CD14-positive monocyte (primary cell): ENCODE measurements around the gene GPR27. TPM values are rescaled to one million over a fixed set of nuclear protein-coding genes. Genes with fewer than 3 reads are reported as not detected.
A peak's percentile ranks its signal among the peaks of the same experiment; 100 is the strongest.

Experiments used
- DNase-seq, 3 donors: peaks; one replicate each; pipeline ENCODE4 v3.0.0-alpha.2; 2011 to 2022
- H2AFZ ChIP-seq: 2 replicates; pipeline ENCODE4 v1.6.0; 2012; ENCODE audit warnings: mild to moderate bottlenecking, low read depth, low read length, inconsistent platforms; ENCODE audit not compliant: insufficient read depth, poor library complexity, severe bottlenecking
- H3K27ac ChIP-seq, 2 donors: 1 replicate in 1 of 2; 2 replicates in 1 of 2; pipeline ENCODE4 v1.5.1; 2012 to 2013; ENCODE audit warnings: low read length in 2 of 2, control low read depth in 1 of 2, inconsistent platforms in 1 of 2, low read depth in 1 of 2, mild to moderate bottlenecking in 1 of 2
- H3K27me3 ChIP-seq, 2 donors: one replicate each; pipeline versions ENCODE4 v1.6.0 to v1.6.1; 2011 to 2013; ENCODE audit warnings: low read length in 2 of 2; ENCODE audit not compliant: control insufficient read depth in 2 of 2, insufficient read depth in 2 of 2
- H3K36me3 ChIP-seq, 2 donors: replicated peaks in 1 of 2; 1 replicate in 1 of 2; 2 replicates in 1 of 2; pipeline versions ENCODE4 v1.5.1 to v1.6.1; 2012 to 2013; ENCODE audit warnings: low read length in 2 of 2, control low read depth in 1 of 2, inconsistent platforms in 1 of 2, mild to moderate bottlenecking in 1 of 2; ENCODE audit not compliant: insufficient read depth in 2 of 2, control insufficient read depth in 1 of 2
- H3K4me1 ChIP-seq, 2 donors: 1 replicate in 1 of 2; 2 replicates in 1 of 2; pipeline versions ENCODE4 v1.5.1 to v1.6.1; 2012 to 2013; ENCODE audit warnings: low read length in 2 of 2, control low read depth in 1 of 2, inconsistent platforms in 1 of 2, mild to moderate bottlenecking in 1 of 2, moderate library complexity in 1 of 2; ENCODE audit not compliant: insufficient read depth in 2 of 2, control insufficient read depth in 1 of 2
- H3K4me2 ChIP-seq: replicated peaks from 2 replicates; pipeline ENCODE3; 2012; ENCODE audit warnings: low read length, moderate library complexity, mild to moderate bottlenecking; ENCODE audit not compliant: poor library complexity, severe bottlenecking; ENCODE audit errors: extremely low read depth
- H3K4me3 ChIP-seq, 3 experiments: fragments of 200-600 bp in 1 of 3; sonication (generic) in 1 of 3; replicated peaks in 1 of 3; 1 replicate in 2 of 3; 2 replicates in 1 of 3; pipeline ENCODE4 v1.5.1; 2011 to 2013; ENCODE audit warnings: low read length in 3 of 3, mild to moderate bottlenecking in 3 of 3, control low read depth in 2 of 3, low read depth in 2 of 3, inconsistent platforms in 1 of 3, moderate library complexity in 1 of 3
- H3K79me2 ChIP-seq: 2 replicates; pipeline ENCODE4 v1.6.0; 2012; ENCODE audit warnings: mild to moderate bottlenecking, control low read depth, inconsistent platforms, low read length, moderate library complexity; ENCODE audit not compliant: insufficient read depth
- H3K9ac ChIP-seq: 2 replicates; pipeline ENCODE4 v1.6.0; 2017; ENCODE audit warnings: low read length, mild to moderate bottlenecking; ENCODE audit not compliant: insufficient read depth, poor library complexity, severe bottlenecking
- H3K9me3 ChIP-seq, 2 donors: replicated peaks in 1 of 2; 1 replicate in 1 of 2; 2 replicates in 1 of 2; pipeline versions ENCODE4 v1.5.1 to v1.6.1; 2012 to 2013; ENCODE audit warnings: low read length in 2 of 2, control low read depth in 1 of 2; ENCODE audit not compliant: control insufficient read depth in 1 of 2, insufficient read depth in 1 of 2
- H4K20me1 ChIP-seq: 2 replicates; pipeline ENCODE4 v1.6.0; 2012; ENCODE audit warnings: mild to moderate bottlenecking, low read length, control low read depth, moderate library complexity; ENCODE audit not compliant: insufficient read depth
- H3K27ac Mint-ChIP-seq, 7 donors: one replicate each; pipeline ENCODE4 v1.8.0; 2020; ENCODE audit warnings: mild to moderate bottlenecking in 7 of 7, mixed read lengths in 7 of 7, moderate library complexity in 6 of 7, inconsistent platforms in 2 of 7
- H3K27me3 Mint-ChIP-seq, 3 donors: one replicate each; pipeline ENCODE4 v1.8.0; 2021 to 2022; ENCODE audit warnings: low read depth in 3 of 3, mild to moderate bottlenecking in 3 of 3, mixed read lengths in 3 of 3, moderate library complexity in 3 of 3, inconsistent platforms in 1 of 3
- H3K36me3 Mint-ChIP-seq, 2 donors: one replicate each; pipeline ENCODE4 v1.8.0; 2020; ENCODE audit warnings: mixed read lengths in 2 of 2, inconsistent platforms in 1 of 2, mild to moderate bottlenecking in 1 of 2
- H3K4me1 Mint-ChIP-seq: one replicate; pipeline ENCODE4 v1.8.0; 2020; ENCODE audit warnings: mild to moderate bottlenecking, mixed read lengths
- H3K4me3 Mint-ChIP-seq, 2 donors: one replicate each; pipeline ENCODE4 v1.8.0; 2020; ENCODE audit warnings: mild to moderate bottlenecking in 2 of 2, mixed read lengths in 2 of 2, moderate library complexity in 1 of 2
- H3K9me3 Mint-ChIP-seq, 7 donors: one replicate each; pipeline ENCODE4 v1.8.0; 2020 to 2022; ENCODE audit warnings: mixed read lengths in 7 of 7, mild to moderate bottlenecking in 6 of 7, moderate library complexity in 6 of 7, inconsistent platforms in 2 of 7
- CTCF ChIP-seq: fragments of 200-600 bp; IDR thresholded peaks from one replicate; pipeline ENCODE4 v1.8.0; 2022; ENCODE audit warnings: antibody characterized with exemption, mild to moderate bottlenecking
- WGBS: methylation state at CpG from one replicate; pipeline ENCODE4 v1.1.5; 2013; ENCODE audit warnings: missing lambda C conversion rate; ENCODE audit not compliant: insufficient coverage; 5-methylcytosine and 5-hydroxymethylcytosine counted together
- intact Hi-C, 2 donors: fragments of 100-400 bp; cut with micrococcal nuclease; formaldehyde crosslinking; loops; one replicate each; pipeline versions ENCODE4 v1.15.0 to v1.15.1; 2023
- polyA plus RNA-seq, 3 donors: library from polyadenylated mRNA; depleted of rRNA in 1 of 3; unstranded in 2 of 3; stranded (reverse) in 1 of 3; fragments of 300-500 nt in 2 of 3; fragments of >200 nt in 1 of 3; fragmentation: Illumina TruSeq in 2 of 3; gene quantifications; 1 replicate in 2 of 3; 2 replicates in 1 of 3; pipeline ENCODE4 v1.2.3, GENCODE V29; 2012 to 2021

The GPR27 gene
- polyA plus RNA-seq, 3 donors = 5.7 to 19.6 (median 6.6) TPM

DNA sequence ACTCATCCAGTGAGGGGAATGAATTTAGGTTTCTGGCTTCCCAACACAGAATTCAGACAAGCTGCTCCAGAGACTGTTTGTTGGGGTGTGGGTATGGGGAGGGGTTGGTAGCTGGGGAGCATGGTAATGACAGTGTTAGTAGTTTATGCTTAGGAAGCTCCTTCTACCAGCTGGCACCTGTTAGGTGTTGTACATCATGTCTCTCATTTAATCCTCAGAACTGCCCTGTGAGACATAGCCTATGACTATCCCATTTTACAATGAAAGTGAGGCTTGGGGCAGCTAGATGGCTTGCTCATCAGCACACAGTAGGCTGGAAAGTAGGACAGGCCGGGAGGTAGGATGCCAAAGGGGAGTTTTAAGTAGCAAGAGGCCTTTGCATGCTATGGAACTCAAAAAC is 31.0 kb upstream of the GPR27 start:
- no CpG with 5 or more reads among the region's 1 CpG for WGBS
- Histone ChIP-seq H3K36me3 (peaks cover 0 to under 1% of the 10 kb centered on the region in 2 donors), H3K27ac (peak overlapping the region in 1 of 2 donors; percentile 86), H3K4me1 (peaks cover 51 to 76% of the 10 kb centered on the region in 2 donors), H3K27me3 (no peaks in the 10 kb centered on the region), H2AFZ (no peak overlapping the region), H3K79me2 (peaks cover 87% of the 10 kb centered on the region), H3K9ac (no peak overlapping the region), H3K4me2 (peak overlapping the region; percentile 98), H3K4me3 (peak overlapping the region in 2 of 3 experiments; percentile 2 to 97), H3K9me3 (no peaks in the 10 kb centered on the region), H4K20me1 (peaks cover 39% of the 10 kb centered on the region)
- intact Hi-C loops = loop anchor here in 1 of 2 donors (10.0 kb wide), 1 partner anchor 1122 kb away; the partner anchor contains the start of gene SHQ1
- peak overlapping the region in 1 of 2 donors; percentile 20 for H3K4me3 Mint-ChIP-seq
- peak overlapping the region; percentile 91 to 100 (median 97) for H3K27ac Mint-ChIP-seq
- peaks cover 0 to 4% (median 0%) of the 10 kb centered on the region in 7 donors for H3K9me3 Mint-ChIP-seq
- H3K4me1 Mint-ChIP-seq = peaks cover 77% of the 10 kb centered on the region
- H3K36me3 Mint-ChIP-seq = peaks cover 23 to 30% of the 10 kb centered on the region in 2 donors
- peak in 1 of 3 donors; percentile 18 for DNase-seq
- peaks cover 1 to 4% (median 2%) of the 10 kb centered on the region in 3 donors for H3K27me3 Mint-ChIP-seq
- TF ChIP-seq CTCF = no peak

DNA sequence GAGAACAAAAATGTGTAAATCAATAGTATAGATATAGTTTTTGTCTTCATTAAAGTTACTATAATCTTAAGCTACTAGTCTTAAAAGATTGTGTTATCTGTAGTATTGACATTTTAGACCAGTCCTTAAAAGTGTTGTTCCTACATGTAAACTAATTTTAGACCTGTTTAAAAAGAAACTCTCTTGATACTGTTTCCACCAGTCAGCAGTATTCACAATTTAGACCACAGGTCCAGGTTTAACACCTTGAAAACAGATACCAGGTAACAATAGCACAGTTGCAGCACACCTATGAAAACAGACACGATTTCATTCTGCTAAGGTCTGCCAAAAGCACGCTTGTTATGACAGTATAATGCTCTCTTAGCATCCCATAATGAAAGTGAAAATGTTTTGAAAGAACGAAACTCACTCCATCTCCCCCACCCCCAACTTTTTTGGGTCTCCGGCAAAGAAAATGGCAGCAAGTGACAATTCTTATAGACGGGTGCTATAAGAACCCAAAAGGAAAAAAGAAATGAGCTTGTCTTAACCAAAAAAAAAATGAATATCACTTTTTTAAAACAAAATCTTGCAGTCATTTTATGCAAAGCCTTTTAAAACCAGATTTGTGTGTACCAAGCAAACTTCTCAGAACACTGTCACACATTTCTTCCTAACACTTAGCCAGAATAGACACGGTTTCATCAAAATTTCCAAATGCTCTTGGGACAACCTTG is 30.0 kb upstream of the GPR27 start:
- Histone ChIP-seq H3K36me3 (no peaks in the 10 kb centered on the region), H3K27ac (peak overlapping the region in 1 of 2 donors; percentile 86), H3K4me3 (peak overlapping the region; percentile 59 to 97 (median 94)), H3K79me2 (peaks cover 84% of the 10 kb centered on the region), H3K9ac (peak overlapping the region; percentile 92), H3K4me2 (peak overlapping the region; percentile 98), H3K9me3 (no peaks in the 10 kb centered on the region), H4K20me1 (peaks cover 29% of the 10 kb centered on the region), H3K27me3 (peaks cover 0 to 2% of the 10 kb centered on the region in 2 donors), H3K4me1 (peaks cover 51 to 67% of the 10 kb centered on the region in 2 donors), H2AFZ (peak overlapping the region; percentile 81)
- peak; percentile 41 to 50 (median 43) for DNase-seq
- H3K27me3 Mint-ChIP-seq = peaks cover 1 to 6% (median 4%) of the 10 kb centered on the region in 3 donors
- H3K36me3 Mint-ChIP-seq = peaks cover 22 to 23% of the 10 kb centered on the region in 2 donors
- peaks cover 0 to 4% (median 0%) of the 10 kb centered on the region in 7 donors for H3K9me3 Mint-ChIP-seq
- peak overlapping the region; percentile 87 to 93 for H3K4me3 Mint-ChIP-seq
- H3K27ac Mint-ChIP-seq = peak overlapping the region; percentile 83 to 97 (median 91)
- 7% methylated on average over 3 of the region's 6 CpGs for WGBS
- peaks cover 70% of the 10 kb centered on the region for H3K4me1 Mint-ChIP-seq
- intact Hi-C loops = loop anchor here in 1 of 2 donors (10.0 kb wide), 1 partner anchor 1121 kb away; the partner anchor contains the start of gene SHQ1
- no peak for TF ChIP-seq CTCF
